Measurements from ENCODE around the gene CRYBG1. TPM values are rescaled to one million over a fixed set of nuclear protein-coding genes. Genes with fewer than 3 reads are reported as not detected.
A peak's percentile ranks its signal among the peaks of the same experiment; 100 is the strongest.
"Not testable (repeated sequence)": the region's sequence is repeated elsewhere in the genome, so short reads cannot be mapped to it uniquely, and the experiment has no call there.

CRYBG1 gene
- total RNA-seq, 2 donors from 2014 or later: 61.0 to 62.4 TPM

- Mint-ChIP-seq H3K4me3 (no peak overlapping the region), H3K4me1 (peaks cover 5% of the 10 kb centered on the region), H3K27me3 (no peaks in the 10 kb centered on the region), H3K36me3 (ENCODE audit: low read depth) (peaks cover 11% of the 10 kb centered on the region), H3K27ac (no peak overlapping the region)
- DNase-seq: no peak
- ATAC-seq: no peak
- H3K9me3 ChIP-seq (ENCODE audit: control insufficient read depth, low read length, poor library complexity, severe bottlenecking): no peaks in the 10 kb centered on the region
Observed at GRCh38 chr6:106574741-106575458, 214.4 kb downstream of the CRYBG1 start.

GRCh38 chr6:106579281-106579680, 218.8 kb downstream of the CRYBG1 start:
- Mint-ChIP-seq H3K4me3 (no peak overlapping the region), H3K27me3 (no peaks in the 10 kb centered on the region), H3K4me1 (no peaks in the 10 kb centered on the region), H3K36me3 (ENCODE audit: low read depth) (peaks cover 11% of the 10 kb centered on the region), H3K27ac (no peak overlapping the region)
- DNase-seq (no peak), ATAC-seq (no peak)
- no peaks in the 10 kb centered on the region for H3K9me3 ChIP-seq (ENCODE audit: control insufficient read depth, low read length, poor library complexity, severe bottlenecking)

GRCh38 chr6:106581468-106581867, 221.0 kb downstream of the CRYBG1 start:
- no peaks in the 10 kb centered on the region for H3K27me3 Mint-ChIP-seq
- H3K27ac Mint-ChIP-seq: no peak overlapping the region

GRCh38 chr6:106586815-106587415, 226.4 kb downstream of the CRYBG1 start:
- ATAC-seq (no peak), DNase-seq (no peak)
- no peaks in the 10 kb centered on the region for H3K9me3 ChIP-seq (ENCODE audit: control insufficient read depth, low read length, poor library complexity, severe bottlenecking)
- H3K27me3 Mint-ChIP-seq: no peaks in the 10 kb centered on the region
- H3K27ac Mint-ChIP-seq: no peak overlapping the region
- peaks cover 9% of the 10 kb centered on the region for H3K36me3 Mint-ChIP-seq (ENCODE audit: low read depth)
- H3K4me3 Mint-ChIP-seq: no peak overlapping the region
- no peaks in the 10 kb centered on the region for H3K4me1 Mint-ChIP-seq

More at GRCh38 chr6:106581468-106581867, 221.0 kb downstream of the CRYBG1 start:
- Mint-ChIP-seq H3K36me3 (ENCODE audit: low read depth) (peaks cover 8% of the 10 kb centered on the region), H3K4me1 (no peaks in the 10 kb centered on the region), H3K4me3 (no peak overlapping the region)
- DNase-seq (no peak), ATAC-seq (no peak)
- H3K9me3 ChIP-seq (ENCODE audit: control insufficient read depth, low read length, poor library complexity, severe bottlenecking): no peaks in the 10 kb centered on the region

- not testable (repeated sequence) for DNase-seq; H3K4me1 Mint-ChIP-seq; H3K27ac Mint-ChIP-seq; H3K4me3 Mint-ChIP-seq; H3K9me3 ChIP-seq (ENCODE audit: control insufficient read depth, low read length, poor library complexity, severe bottlenecking); ATAC-seq; H3K27me3 Mint-ChIP-seq
- H3K36me3 Mint-ChIP-seq (ENCODE audit: low read depth): peaks cover 10% of the 10 kb centered on the region
Observed at GRCh38 chr6:106588937-106589336, 228.4 kb downstream of the CRYBG1 start.

- ATAC-seq (no peak), DNase-seq (no peak)
- H3K4me1 Mint-ChIP-seq: no peaks in the 10 kb centered on the region
- no peaks in the 10 kb centered on the region for H3K27me3 Mint-ChIP-seq
- H3K4me3 Mint-ChIP-seq: no peak overlapping the region
- H3K27ac Mint-ChIP-seq: no peak overlapping the region
- H3K36me3 Mint-ChIP-seq (ENCODE audit: low read depth): peaks cover 10% of the 10 kb centered on the region
- H3K9me3 ChIP-seq (ENCODE audit: control insufficient read depth, low read length, poor library complexity, severe bottlenecking): no peaks in the 10 kb centered on the region
Observed at GRCh38 chr6:106591111-106591825, 230.8 kb downstream of the CRYBG1 start.

- ATAC-seq (no peak), DNase-seq (no peak)
- Mint-ChIP-seq H3K27ac (no peak overlapping the region), H3K36me3 (ENCODE audit: low read depth) (peaks cover 4% of the 10 kb centered on the region), H3K4me3 (no peak overlapping the region), H3K4me1 (no peaks in the 10 kb centered on the region), H3K27me3 (no peaks in the 10 kb centered on the region)
- H3K9me3 ChIP-seq (ENCODE audit: control insufficient read depth, low read length, poor library complexity, severe bottlenecking): no peaks in the 10 kb centered on the region
Observed at GRCh38 chr6:106599440-106599839, 238.9 kb downstream of the CRYBG1 start.

GRCh38 chr6:106600329-106600728, 239.8 kb downstream of the CRYBG1 start:
- Mint-ChIP-seq H3K4me3 (no peak overlapping the region), H3K4me1 (no peaks in the 10 kb centered on the region), H3K27me3 (no peaks in the 10 kb centered on the region), H3K27ac (no peak overlapping the region), H3K36me3 (ENCODE audit: low read depth) (peaks cover 4% of the 10 kb centered on the region)
- DNase-seq (no peak), ATAC-seq (no peak)
- no peaks in the 10 kb centered on the region for H3K9me3 ChIP-seq (ENCODE audit: control insufficient read depth, low read length, poor library complexity, severe bottlenecking)

GRCh38 chr6:106608080-106608668, 247.7 kb downstream of the CRYBG1 start:
- H3K4me3 Mint-ChIP-seq: no peak overlapping the region
- H3K27me3 Mint-ChIP-seq: no peaks in the 10 kb centered on the region
- H3K27ac Mint-ChIP-seq: no peak overlapping the region
- peaks cover 15% of the 10 kb centered on the region for H3K4me1 Mint-ChIP-seq
- DNase-seq: no peak
- H3K36me3 Mint-ChIP-seq (ENCODE audit: low read depth): peaks cover 5% of the 10 kb centered on the region
- peak; percentile 87 for ATAC-seq
- no peaks in the 10 kb centered on the region for H3K9me3 ChIP-seq (ENCODE audit: control insufficient read depth, low read length, poor library complexity, severe bottlenecking)

GRCh38 chr6:106609699-106610098, 249.2 kb downstream of the CRYBG1 start:
- Mint-ChIP-seq H3K27ac (no peak overlapping the region), H3K27me3 (no peaks in the 10 kb centered on the region), H3K36me3 (ENCODE audit: low read depth) (peaks cover 9% of the 10 kb centered on the region), H3K4me1 (peaks cover 22% of the 10 kb centered on the region), H3K4me3 (no peak overlapping the region)
- no peaks in the 10 kb centered on the region for H3K9me3 ChIP-seq (ENCODE audit: control insufficient read depth, low read length, poor library complexity, severe bottlenecking)
- ATAC-seq (no peak), DNase-seq (no peak)

- DNase-seq: no peak
- Mint-ChIP-seq H3K36me3 (ENCODE audit: low read depth) (peaks cover 10% of the 10 kb centered on the region), H3K27me3 (no peaks in the 10 kb centered on the region), H3K4me3 (no peak overlapping the region), H3K4me1 (peaks cover 22% of the 10 kb centered on the region), H3K27ac (no peak overlapping the region)
- H3K9me3 ChIP-seq (ENCODE audit: control insufficient read depth, low read length, poor library complexity, severe bottlenecking): no peaks in the 10 kb centered on the region
- no peak for ATAC-seq
Observed at GRCh38 chr6:106611030-106611429, 250.5 kb downstream of the CRYBG1 start.

GRCh38 chr6:106612671-106613416, 252.3 kb downstream of the CRYBG1 start:
- DNase-seq (no peak), ATAC-seq (no peak)
- no peaks in the 10 kb centered on the region for H3K27me3 Mint-ChIP-seq
- peaks cover 10% of the 10 kb centered on the region for H3K36me3 Mint-ChIP-seq (ENCODE audit: low read depth)
- H3K27ac Mint-ChIP-seq: peak overlapping the region; percentile 59
- H3K4me3 Mint-ChIP-seq: no peak overlapping the region
- no peaks in the 10 kb centered on the region for H3K9me3 ChIP-seq (ENCODE audit: control insufficient read depth, low read length, poor library complexity, severe bottlenecking)
- H3K4me1 Mint-ChIP-seq: peaks cover 19% of the 10 kb centered on the region

GRCh38 chr6:106613590-106613989, 253.1 kb downstream of the CRYBG1 start:
- H3K4me1 Mint-ChIP-seq: peaks cover 15% of the 10 kb centered on the region
- no peak for ATAC-seq
- peak overlapping the region; percentile 79 for H3K27ac Mint-ChIP-seq

More at GRCh38 chr6:106613590-106613989, 253.1 kb downstream of the CRYBG1 start:
- H3K9me3 ChIP-seq (ENCODE audit: control insufficient read depth, low read length, poor library complexity, severe bottlenecking): no peaks in the 10 kb centered on the region
- Mint-ChIP-seq H3K27me3 (no peaks in the 10 kb centered on the region), H3K36me3 (ENCODE audit: low read depth) (peaks cover 10% of the 10 kb centered on the region), H3K4me3 (no peak overlapping the region)
- no peak for DNase-seq
